CD4-positive, CD25-positive, alpha-beta regulatory T cell (primary cell): ENCODE data around the gene HMX2. TPM values are rescaled to one million over a fixed set of nuclear protein-coding genes. Genes with fewer than 3 reads are reported as not detected.
"Not testable (repeated sequence)": the region's sequence is repeated elsewhere in the genome, so short reads cannot be mapped to it uniquely, and the experiment has no call there.

Source experiments
- ATAC-seq, 2 donors: fragments of 150-1000 bp; cut with Tn5 transposase; one replicate each; pipeline ENCODE4 v1.10.0; 2021; ENCODE audit warnings: low read depth in 2 of 2, moderate number of reproducible peaks in 2 of 2, moderate library complexity in 1 of 2
- DNase-seq, 3 donors: peaks; one replicate each; pipeline versions ENCODE4 v3.0.0 to v3.0.0-alpha.2; 2012 to 2022; ENCODE audit warnings: mixed read lengths in 1 of 3
- H3K27ac ChIP-seq: one replicate; pipeline ENCODE4 v1.7.0; 2013; ENCODE audit warnings: mild to moderate bottlenecking, low read length; ENCODE audit not compliant: insufficient read depth, poor library complexity, severe bottlenecking
- H3K27me3 ChIP-seq: one replicate; pipeline ENCODE4 v1.7.0; 2013; ENCODE audit warnings: low read length; ENCODE audit not compliant: control insufficient read depth, insufficient read depth
- H3K36me3 ChIP-seq: one replicate; pipeline ENCODE4 v1.7.0; 2013; ENCODE audit warnings: mild to moderate bottlenecking, low read length, moderate library complexity; ENCODE audit not compliant: control insufficient read depth, insufficient read depth
- H3K4me1 ChIP-seq: 2 replicates; pipeline ENCODE4 v1.7.0; 2013; ENCODE audit warnings: mild to moderate bottlenecking, low read length; ENCODE audit not compliant: insufficient read depth, control insufficient read depth, poor library complexity, severe bottlenecking
- H3K4me3 ChIP-seq: one replicate; pipeline ENCODE4 v1.7.0; 2013; ENCODE audit warnings: low read depth, mild to moderate bottlenecking, low read length, moderate library complexity
- H3K9me3 ChIP-seq, 2 experiments: 1 replicate in 1 of 2; 2 replicates in 1 of 2; pipeline ENCODE4 v1.7.0; 2013; ENCODE audit warnings: low read length in 2 of 2, mild to moderate bottlenecking in 1 of 2, moderate library complexity in 1 of 2; ENCODE audit not compliant: control insufficient read depth in 2 of 2
- H3K27ac Mint-ChIP-seq, 3 donors: one replicate each; pipeline ENCODE4 v1.8.0; 2020 to 2022; ENCODE audit warnings: mild to moderate bottlenecking in 3 of 3, mixed read lengths in 3 of 3, moderate library complexity in 2 of 3
- H3K27me3 Mint-ChIP-seq: one replicate; pipeline ENCODE4 v1.8.0; 2022; ENCODE audit warnings: mild to moderate bottlenecking, mixed read lengths
- H3K36me3 Mint-ChIP-seq: one replicate; pipeline ENCODE4 v1.8.0; 2020; ENCODE audit warnings: mixed read lengths
- H3K4me1 Mint-ChIP-seq, 4 donors: one replicate each; pipeline ENCODE4 v1.8.0; 2020 to 2022; ENCODE audit warnings: mixed read lengths in 4 of 4, mild to moderate bottlenecking in 1 of 4
- H3K4me3 Mint-ChIP-seq, 4 donors: one replicate each; pipeline ENCODE4 v1.8.0; 2020 to 2022; ENCODE audit warnings: mild to moderate bottlenecking in 4 of 4, mixed read lengths in 4 of 4, moderate library complexity in 3 of 4
- H3K9me3 Mint-ChIP-seq, 7 donors: one replicate each; pipeline ENCODE4 v1.8.0; 2020 to 2022; ENCODE audit warnings: mixed read lengths in 7 of 7, mild to moderate bottlenecking in 3 of 7, moderate library complexity in 2 of 7
- polyA plus RNA-seq, 4 donors: library from polyadenylated mRNA; unstranded; fragments of 300-500 nt; fragmentation: Illumina TruSeq; gene quantifications; one replicate each; pipeline ENCODE4 v1.2.3, GENCODE V29; 2021
- total RNA-seq: library from RNA; stranded (reverse); gene quantifications from one replicate; pipeline ENCODE4 v1.2.3, GENCODE V29; 2022

HMX2 gene
- total and polyA plus RNA-seq, 5 donors from 2014 or later = 0.37 TPM; not detected in 4

- no peak overlapping the region for H3K27ac ChIP-seq
These were observed 27.8 kb downstream of the HMX2 start for GRCh38 chr10:123175389-123176387.

DNA sequence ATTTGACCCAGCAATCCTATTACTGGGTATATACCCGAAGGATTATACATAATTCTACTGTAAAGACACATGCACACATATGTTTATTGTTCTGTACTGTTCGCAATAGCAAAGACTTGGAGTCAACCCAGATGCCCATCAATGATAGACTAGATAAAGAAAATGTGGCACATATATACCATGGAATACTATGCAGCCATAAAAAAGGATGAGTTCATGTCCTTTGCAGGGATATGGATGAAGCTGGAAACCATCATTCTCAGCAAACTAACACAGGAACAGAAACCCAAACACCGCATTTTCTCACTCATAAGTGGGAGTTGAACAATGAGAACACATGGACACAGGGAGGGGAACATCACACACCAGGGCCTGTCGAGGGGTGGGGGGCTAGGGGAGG lies 30.5 kb downstream of the HMX2 start:
- H3K27me3 Mint-ChIP-seq, DNase-seq, H3K9me3 ChIP-seq, ATAC-seq, H3K4me1 ChIP-seq, H3K27me3 ChIP-seq, H3K27ac ChIP-seq, H3K4me3 ChIP-seq, H3K4me3 Mint-ChIP-seq, H3K27ac Mint-ChIP-seq: not testable (repeated sequence)
- H3K36me3 Mint-ChIP-seq = peaks cover 53% of the 10 kb centered on the region
- H3K4me1 Mint-ChIP-seq = peaks cover 12 to 19% (median 15%) of the 10 kb centered on the region in 4 donors
- peaks cover 0 to 10% (median 4%) of the 10 kb centered on the region in 7 donors for H3K9me3 Mint-ChIP-seq
- H3K36me3 ChIP-seq = peaks cover 23% of the 10 kb centered on the region

More at GRCh38 chr10:123175389-123176387, 27.8 kb downstream of the HMX2 start:
- peaks cover 53% of the 10 kb centered on the region for H3K36me3 Mint-ChIP-seq
- Histone ChIP-seq H3K4me3 (no peak overlapping the region), H3K27me3 (no peaks in the 10 kb centered on the region), H3K4me1 (no peaks in the 10 kb centered on the region), H3K9me3 (no peaks in the 10 kb centered on the region), H3K36me3 (peaks cover 38% of the 10 kb centered on the region)
- no peaks in the 10 kb centered on the region for H3K27me3 Mint-ChIP-seq
- H3K4me1 Mint-ChIP-seq = peaks cover 12 to 24% (median 19%) of the 10 kb centered on the region in 4 donors
- peak overlapping the region in 2 of 3 donors; percentile 27 to 46 for H3K27ac Mint-ChIP-seq
- H3K9me3 Mint-ChIP-seq = peaks cover 0 to 4% (median 2%) of the 10 kb centered on the region in 7 donors
- ATAC-seq = no peak
- H3K4me3 Mint-ChIP-seq = no peak overlapping the region
- no peak for DNase-seq

GRCh38 chr10:123180101-123181090 lies 32.5 kb downstream of the HMX2 start:
- peaks cover 16 to 20% of the 10 kb centered on the region in 2 experiments for H3K9me3 ChIP-seq
- peaks cover 23% of the 10 kb centered on the region for H3K36me3 ChIP-seq
- no peaks in the 10 kb centered on the region for H3K27me3 ChIP-seq
- peaks cover 0 to 9% (median 4%) of the 10 kb centered on the region in 4 donors for H3K4me1 Mint-ChIP-seq
- no peaks in the 10 kb centered on the region for H3K27me3 Mint-ChIP-seq
- H3K4me1 ChIP-seq = no peaks in the 10 kb centered on the region
- DNase-seq (no peak), ATAC-seq (no peak)
- H3K27ac Mint-ChIP-seq = peak overlapping the region in 2 of 3 donors; percentile 27 to 32
- peaks cover 51% of the 10 kb centered on the region for H3K36me3 Mint-ChIP-seq
- no peak overlapping the region for H3K4me3 ChIP-seq
- peaks cover 0 to 14% (median 7%) of the 10 kb centered on the region in 7 donors for H3K9me3 Mint-ChIP-seq
- no peak overlapping the region for H3K27ac ChIP-seq
- H3K4me3 Mint-ChIP-seq = no peak overlapping the region

DNA sequence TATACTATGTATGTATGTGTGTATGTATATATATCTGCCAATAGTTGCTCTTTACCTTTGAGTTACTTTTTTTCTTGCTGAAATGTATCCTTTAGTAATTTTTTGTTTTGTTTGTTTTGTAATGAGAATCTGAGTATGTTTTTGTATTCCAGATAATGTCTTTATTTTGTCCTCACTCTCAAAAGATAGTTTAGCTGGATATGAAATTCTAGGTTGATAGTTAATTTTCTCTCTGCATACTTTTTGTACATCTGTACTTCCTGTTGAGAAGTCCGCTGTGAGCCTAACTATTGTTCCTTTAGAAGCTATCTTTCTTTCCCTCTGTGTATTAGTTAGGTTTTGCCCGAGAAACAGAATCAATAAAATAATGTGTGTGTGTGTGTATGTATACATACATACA lies 35.8 kb downstream of the HMX2 start:
- Mint-ChIP-seq H3K9me3 (peaks cover 0 to 22% (median 6%) of the 10 kb centered on the region in 7 donors), H3K27ac (peak overlapping the region in 1 of 3 donors; percentile 6), H3K36me3 (peaks cover 41% of the 10 kb centered on the region), H3K27me3 (no peaks in the 10 kb centered on the region), H3K4me3 (no peak overlapping the region), H3K4me1 (peaks cover 0 to 15% (median 2%) of the 10 kb centered on the region in 4 donors)
- Histone ChIP-seq H3K36me3 (peaks cover 17% of the 10 kb centered on the region), H3K4me1 (no peaks in the 10 kb centered on the region), H3K27me3 (no peaks in the 10 kb centered on the region), H3K9me3 (peaks cover 20% of the 10 kb centered on the region in 2 experiments), H3K27ac (no peak overlapping the region), H3K4me3 (no peak overlapping the region)
- DNase-seq (no peak), ATAC-seq (no peak)

DNA sequence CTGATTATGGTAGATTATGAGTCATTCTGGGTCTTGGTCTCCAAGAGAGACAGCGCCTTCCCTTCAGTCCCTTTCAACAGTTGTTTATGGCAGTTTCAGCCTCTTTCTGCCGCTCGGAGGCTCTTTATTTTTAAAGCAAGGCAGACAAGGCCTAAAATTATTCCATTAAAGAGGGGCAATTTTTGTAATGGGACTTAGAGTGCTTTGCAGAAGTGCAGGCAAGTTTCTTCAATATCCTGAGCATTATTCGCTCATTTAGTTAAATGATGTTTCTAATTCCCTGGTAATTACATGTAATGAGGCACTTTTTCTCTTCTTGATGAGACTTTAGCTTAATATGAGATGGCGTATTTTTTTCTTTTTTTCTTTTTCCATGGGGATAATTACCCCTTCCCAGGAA lies 39.8 kb downstream of the HMX2 start:
- ATAC-seq (no peak), DNase-seq (no peak)
- Histone ChIP-seq H3K9me3 (peaks cover 20% of the 10 kb centered on the region in 2 experiments), H3K36me3 (peaks cover 34% of the 10 kb centered on the region), H3K4me3 (no peak overlapping the region), H3K27ac (no peak overlapping the region), H3K27me3 (no peaks in the 10 kb centered on the region), H3K4me1 (no peaks in the 10 kb centered on the region)
- Mint-ChIP-seq H3K4me3 (no peak overlapping the region), H3K4me1 (peaks cover 0 to 11% (median 4%) of the 10 kb centered on the region in 4 donors), H3K27me3 (no peaks in the 10 kb centered on the region), H3K36me3 (peaks cover 67% of the 10 kb centered on the region), H3K27ac (no peak overlapping the region), H3K9me3 (peaks cover 0 to 22% (median 6%) of the 10 kb centered on the region in 7 donors)

DNA sequence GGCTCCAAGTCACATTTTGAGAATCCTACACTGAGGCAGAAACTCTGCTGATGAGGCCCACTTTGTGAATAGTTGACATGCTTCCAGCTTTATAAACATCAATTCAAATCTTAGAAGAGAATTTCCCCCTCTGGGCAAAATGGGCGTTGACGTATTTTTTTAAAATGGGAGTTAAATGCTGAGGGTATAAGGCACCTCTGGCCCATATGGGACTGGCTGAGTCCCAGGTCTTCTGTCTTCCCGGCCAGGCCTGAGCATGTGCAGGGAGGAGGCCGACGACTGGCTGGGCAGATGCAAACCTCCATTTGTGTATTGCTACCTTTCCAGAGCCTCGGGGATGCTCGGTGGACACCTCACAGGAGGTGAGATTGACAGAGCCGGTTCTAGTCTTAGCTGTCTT lies 44.0 kb downstream of the HMX2 start:
- Histone ChIP-seq H3K4me3 (no peak overlapping the region), H3K27me3 (no peaks in the 10 kb centered on the region), H3K36me3 (peaks cover 19% of the 10 kb centered on the region), H3K27ac (no peak overlapping the region), H3K4me1 (no peaks in the 10 kb centered on the region), H3K9me3 (no peaks in the 10 kb centered on the region)
- Mint-ChIP-seq H3K36me3 (peaks cover 38% of the 10 kb centered on the region), H3K27me3 (no peaks in the 10 kb centered on the region), H3K27ac (peak overlapping the region in 1 of 3 donors; percentile 56), H3K4me1 (peaks cover 0 to 5% (median 3%) of the 10 kb centered on the region in 4 donors), H3K9me3 (no peaks in the 10 kb centered on the region), H3K4me3 (no peak overlapping the region)
- DNase-seq (no peak), ATAC-seq (no peak)

DNA sequence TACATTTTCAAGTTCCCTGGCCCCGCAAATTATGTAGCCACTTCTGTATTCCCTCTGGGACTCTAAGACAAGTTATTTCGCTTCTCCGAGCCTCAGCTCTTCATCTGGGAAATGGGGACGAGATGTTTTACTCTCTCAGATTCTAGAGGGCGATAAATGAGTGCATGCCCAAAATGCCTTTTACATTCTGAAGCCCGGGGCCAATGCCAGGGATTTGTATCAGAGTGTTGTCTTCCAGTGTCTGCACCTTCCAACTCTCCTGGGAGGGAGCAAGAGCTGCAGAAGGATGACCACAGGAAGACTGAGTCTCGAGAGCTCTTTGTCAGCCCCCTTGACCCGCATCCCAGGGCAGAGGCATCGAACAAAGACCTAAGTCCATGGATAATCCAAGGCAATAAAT lies 46.1 kb downstream of the HMX2 start:
- Mint-ChIP-seq H3K36me3 (peaks cover 43% of the 10 kb centered on the region), H3K4me1 (peaks cover 0 to 6% (median 3%) of the 10 kb centered on the region in 4 donors), H3K4me3 (no peak overlapping the region), H3K27me3 (no peaks in the 10 kb centered on the region), H3K9me3 (no peaks in the 10 kb centered on the region), H3K27ac (no peak overlapping the region)
- Histone ChIP-seq H3K4me1 (no peaks in the 10 kb centered on the region), H3K9me3 (no peaks in the 10 kb centered on the region), H3K36me3 (peaks cover 16% of the 10 kb centered on the region), H3K27me3 (no peaks in the 10 kb centered on the region), H3K4me3 (no peak overlapping the region), H3K27ac (no peak overlapping the region)
- ATAC-seq = no peak
- DNase-seq = no peak
